Activated CD8-positive, alpha-beta memory T cell treated with anti-CD3 and anti-CD28 coated beads for 4 hours (primary cell): ENCODE results near the gene ITIH6.

ENCODE experiments used
- DNase-seq, 2 donors: peaks; one replicate each; pipeline ENCODE4 v3.0.0-alpha.2; 2020; ENCODE audit warnings: low read depth in 2 of 2

The ITIH6 gene

DNA sequence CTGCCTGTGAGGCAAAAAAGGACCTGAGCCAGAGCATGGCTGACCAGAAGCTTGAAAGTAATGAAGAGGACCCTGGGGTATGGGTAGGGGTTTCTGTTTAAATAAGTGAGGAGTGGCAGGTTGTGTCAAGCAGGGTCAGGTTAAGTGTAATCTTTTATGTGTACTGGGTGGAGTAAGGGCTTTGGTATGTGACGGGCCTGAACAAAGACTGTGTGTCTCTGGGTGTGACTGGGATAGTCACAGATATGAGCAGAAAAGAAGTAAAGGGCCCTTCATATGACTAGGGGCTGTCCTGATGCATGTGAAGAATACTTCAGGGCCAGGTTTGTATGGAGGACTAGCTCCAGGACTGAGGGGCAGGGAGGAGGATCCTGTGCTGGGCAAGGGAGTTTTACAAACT is 82.4 kb downstream of the ITIH6 start:
- DNase-seq, result no peak

DNA sequence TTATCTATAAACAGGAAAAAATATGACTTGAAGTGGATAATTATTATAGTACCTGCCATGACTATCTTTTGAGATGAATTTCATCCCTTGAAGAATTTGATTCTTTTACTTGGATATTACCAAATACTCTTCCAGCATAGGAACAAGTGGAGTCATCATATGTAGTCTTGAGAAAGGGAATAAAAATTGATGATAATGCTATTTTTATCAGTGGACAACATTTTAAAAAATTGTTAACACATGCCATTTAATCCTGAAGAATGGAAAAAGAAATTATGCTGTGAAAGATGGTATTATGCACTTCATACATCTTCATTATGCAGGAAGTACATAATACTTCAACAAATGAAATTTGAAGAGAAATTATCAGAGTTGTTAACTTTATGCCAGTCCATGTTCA is 83.6 kb downstream of the ITIH6 start:
- DNase-seq, result no peak

DNA sequence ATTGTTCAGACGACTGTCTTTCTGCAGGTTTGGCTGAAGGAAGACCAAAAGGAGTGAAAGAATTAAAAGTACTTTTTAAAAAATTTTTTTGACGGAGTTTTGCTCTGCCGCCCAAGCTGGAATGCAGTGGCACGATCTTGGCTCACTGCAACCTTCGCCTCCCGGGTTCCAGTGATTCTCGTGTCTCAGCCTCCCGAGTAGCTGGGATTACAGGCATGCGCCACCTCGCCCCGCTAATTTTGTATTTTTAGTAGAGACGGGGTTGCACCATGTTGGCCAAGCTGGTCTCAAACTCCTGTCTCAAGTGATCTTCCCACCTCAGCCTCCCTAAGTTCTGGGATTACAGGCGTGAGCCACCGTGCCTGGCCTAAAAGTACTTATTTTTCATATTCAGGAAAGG is 86.3 kb downstream of the ITIH6 start:
- DNase-seq, result no peak

DNA sequence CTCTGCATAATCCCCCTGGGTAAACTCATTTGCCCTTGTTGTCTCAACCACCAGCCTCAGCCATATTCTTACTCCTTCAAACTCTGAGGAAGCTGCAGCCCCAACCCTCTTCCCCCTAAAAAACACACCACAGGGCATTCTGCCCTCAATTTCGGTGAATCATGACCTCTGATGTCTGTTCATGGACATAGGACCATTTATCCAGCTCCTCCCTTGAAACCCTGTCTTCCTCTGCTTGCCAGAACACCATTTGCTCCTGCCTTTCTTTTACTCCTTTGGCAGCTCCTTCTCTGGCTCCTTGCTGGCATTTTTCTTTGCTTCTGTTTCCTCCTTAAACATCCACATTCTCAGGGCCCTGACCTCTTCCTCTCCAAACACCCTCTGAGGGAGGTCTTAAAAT is 87.1 kb downstream of the ITIH6 start:
- DNase-seq, result no peak

DNA sequence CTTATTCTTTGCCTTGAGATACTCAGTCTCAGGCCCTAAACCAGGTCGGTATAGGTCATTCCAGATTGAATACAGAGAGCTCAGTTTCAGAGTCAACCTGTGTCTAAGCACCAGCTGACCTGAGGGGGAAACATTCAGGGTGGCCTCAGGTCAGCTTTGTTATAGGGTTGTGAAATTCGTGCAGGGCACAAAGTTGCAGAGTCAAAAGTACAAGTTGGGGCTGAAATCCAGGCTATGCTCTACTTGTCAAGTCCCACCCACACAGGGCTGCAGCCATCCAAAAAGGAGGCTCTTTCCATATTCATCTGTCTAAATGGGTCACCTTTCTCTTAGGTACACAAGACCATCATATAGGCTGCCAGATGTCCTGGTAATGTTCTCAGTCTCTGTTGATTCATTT is 89.7 kb downstream of the ITIH6 start:
- DNase-seq, result no peak
